Measurements from ENCODE around the gene MCRS1. TPM values are rescaled to one million over a fixed set of nuclear protein-coding genes. Genes with fewer than 3 reads are reported as not detected.
"Not testable (repeated sequence)": the region's sequence is repeated elsewhere in the genome, so short reads cannot be mapped to it uniquely, and the experiment has no call there.

MCRS1 gene
- total RNA-seq, 1 experiment from 2014 or later = 107 TPM

GRCh38 chr12:49539406-49540228, 28.3 kb downstream of the MCRS1 start:
- peaks cover 13% of the 10 kb centered on the region for H3K27me3 ChIP-seq
- no peaks in the 10 kb centered on the region for H3K9me3 ChIP-seq
- no peak overlapping the region for H3K4me3 ChIP-seq
- no peak for DNase-seq
- H3K36me3 ChIP-seq = no peaks in the 10 kb centered on the region

- Histone ChIP-seq H3K27me3 (peaks cover 13% of the 10 kb centered on the region), H3K9me3 (no peaks in the 10 kb centered on the region), H3K36me3 (no peaks in the 10 kb centered on the region), H3K4me3 (peak within 1 kb of the TSS; percentile 35)
- peak; percentile 72 for DNase-seq
Observed at GRCh38 chr12:49538510-49539403, 29.2 kb downstream of the MCRS1 start, which contains the start of gene KCNH3. KCNH3 (plus strand) TSS chr12:49539030; CDS start chr12:49539417, 387 bp downstream.

- H3K36me3 ChIP-seq = no peaks in the 10 kb centered on the region
- H3K4me3 ChIP-seq = peak overlapping the region; percentile 4; the same call in 1 of the 2 replicates
- no peak for DNase-seq
- H3K27me3 ChIP-seq = peaks cover 13% of the 10 kb centered on the region
- no peaks in the 10 kb centered on the region for H3K9me3 ChIP-seq
Observed at GRCh38 chr12:49537752-49538509, 30.0 kb downstream of the MCRS1 start.

- no peak for DNase-seq
- no peaks in the 10 kb centered on the region for H3K9me3 ChIP-seq
- no peaks in the 10 kb centered on the region for H3K36me3 ChIP-seq
- H3K4me3 ChIP-seq = no peak overlapping the region
- peaks cover 13% of the 10 kb centered on the region for H3K27me3 ChIP-seq
Observed at GRCh38 chr12:49537231-49537751, 30.7 kb downstream of the MCRS1 start.

GRCh38 chr12:49536526-49537071, 31.3 kb downstream of the MCRS1 start:
- H3K36me3 ChIP-seq = no peaks in the 10 kb centered on the region
- peaks cover 13% of the 10 kb centered on the region for H3K27me3 ChIP-seq
- H3K4me3 ChIP-seq = no peak overlapping the region
- no peak for DNase-seq
- no peaks in the 10 kb centered on the region for H3K9me3 ChIP-seq

GRCh38 chr12:49535921-49536525, 31.9 kb downstream of the MCRS1 start:
- Histone ChIP-seq H3K9me3 (no peaks in the 10 kb centered on the region), H3K36me3 (no peaks in the 10 kb centered on the region), H3K4me3 (no peak overlapping the region), H3K27me3 (peaks cover 13% of the 10 kb centered on the region)
- peak; percentile 41 for DNase-seq

GRCh38 chr12:49534731-49535278, 33.1 kb downstream of the MCRS1 start:
- peaks cover 12% of the 10 kb centered on the region for H3K27me3 ChIP-seq
- H3K4me3 ChIP-seq = no peak overlapping the region
- no peaks in the 10 kb centered on the region for H3K36me3 ChIP-seq
- DNase-seq = no peak
- H3K9me3 ChIP-seq = no peaks in the 10 kb centered on the region

GRCh38 chr12:49534122-49534521, 33.8 kb downstream of the MCRS1 start:
- H3K4me3 ChIP-seq, H3K36me3 ChIP-seq, H3K27me3 ChIP-seq, H3K9me3 ChIP-seq, DNase-seq: not testable (repeated sequence)

GRCh38 chr12:49533331-49533730, 34.6 kb downstream of the MCRS1 start:
- H3K9me3 ChIP-seq = no peaks in the 10 kb centered on the region
- no peak for DNase-seq
- no peak overlapping the region for H3K4me3 ChIP-seq
- H3K27me3 ChIP-seq = peaks cover 3% of the 10 kb centered on the region; the same call in 1 of the 2 replicates
- H3K36me3 ChIP-seq = no peaks in the 10 kb centered on the region

- no peaks in the 10 kb centered on the region for H3K36me3 ChIP-seq
- no peaks in the 10 kb centered on the region for H3K9me3 ChIP-seq
- H3K27me3 ChIP-seq = no peaks in the 10 kb centered on the region
- no peak overlapping the region for H3K4me3 ChIP-seq
- DNase-seq = no peak
Observed at GRCh38 chr12:49531745-49532144, 36.2 kb downstream of the MCRS1 start.

- no peaks in the 10 kb centered on the region for H3K9me3 ChIP-seq
- peaks cover 16% of the 10 kb centered on the region for H3K36me3 ChIP-seq
- H3K4me3 ChIP-seq = no peak overlapping the region
- DNase-seq = no peak
- H3K27me3 ChIP-seq = no peaks in the 10 kb centered on the region
Observed at GRCh38 chr12:49529414-49529813, 38.5 kb downstream of the MCRS1 start.

- no peaks in the 10 kb centered on the region for H3K9me3 ChIP-seq
- no peak overlapping the region for H3K4me3 ChIP-seq
- H3K36me3 ChIP-seq = peaks cover 21% of the 10 kb centered on the region
- no peak for DNase-seq
- H3K27me3 ChIP-seq = no peaks in the 10 kb centered on the region
Observed at GRCh38 chr12:49527361-49528130, 40.4 kb downstream of the MCRS1 start.

GRCh38 chr12:49525942-49526341, 42.0 kb downstream of the MCRS1 start:
- DNase-seq = no peak
- H3K27me3 ChIP-seq = no peaks in the 10 kb centered on the region
- H3K9me3 ChIP-seq = no peaks in the 10 kb centered on the region
- H3K36me3 ChIP-seq = peaks cover 22% of the 10 kb centered on the region
- no peak overlapping the region for H3K4me3 ChIP-seq

- peak; percentile 59 for DNase-seq
- no peaks in the 10 kb centered on the region for H3K9me3 ChIP-seq
- H3K27me3 ChIP-seq = no peaks in the 10 kb centered on the region
- no peak overlapping the region for H3K4me3 ChIP-seq
- peaks cover 22% of the 10 kb centered on the region for H3K36me3 ChIP-seq
Observed at GRCh38 chr12:49524660-49525324, 43.1 kb downstream of the MCRS1 start.
